Posterior vena cava (tissue), 2 donors: Measurements from ENCODE around the gene HOXD9. TPM values are rescaled to one million over a fixed set of nuclear protein-coding genes. Genes with fewer than 3 reads are reported as not detected.

Source experiments
- DNase-seq: peaks from one replicate; pipeline ENCODE4 v3.0.0-alpha.2; 2020; ENCODE audit warnings: low spot score
- intact Hi-C, 2 donors: fragments of 100-400 bp; cut with DNase I; formaldehyde crosslinking; loops; one replicate each; pipeline versions ENCODE4 v1.14.1 to v1.14.2; 2022 to 2023
- long read RNA-seq, 2 donors: library from polyadenylated mRNA; unstranded; transcript quantifications; one replicate each; pipeline ENCODE4 v2.0.0, GENCODE V29; 2020 to 2021
- total RNA-seq, 2 donors: library from RNA; stranded (reverse); fragmentation: NEBNext Ultra II Directional; extraction: Animal tissue kit (Norgen Biotek cat#: 25700); gene quantifications; one replicate each; pipeline ENCODE4 v1.2.1, GENCODE V29; 2021
- donor health status: DM: yes; HTN: yes; CAD: no.
- donor health status: DM: yes; HTN: yes; CAD: no.

The HOXD9 gene
- 10 to 100 TPM in 1 of 2 donors, 1 to 10 TPM in 1; 7.9 to 12.0 TPM for total RNA-seq
- long read RNA-seq, donor 1, transcript HOXD9-201 (2 exons, 1,870 nt), result major isoform, 8 of 9 reads
- long read RNA-seq, donor 1, partial matches to known transcripts, result 1 of 9 reads
- long read RNA-seq, donor 1, other reads (novel, unspliced or antisense), result 0 of 9 reads
- long read RNA-seq, donor 2, transcript HOXD9-201 (2 exons, 1,870 nt), result major isoform, 21 of 22 reads
- long read RNA-seq, donor 2, partial matches to known transcripts, result 0 of 22 reads
- long read RNA-seq, donor 2, other reads (novel, unspliced or antisense), result 1 of 22 reads

DNA sequence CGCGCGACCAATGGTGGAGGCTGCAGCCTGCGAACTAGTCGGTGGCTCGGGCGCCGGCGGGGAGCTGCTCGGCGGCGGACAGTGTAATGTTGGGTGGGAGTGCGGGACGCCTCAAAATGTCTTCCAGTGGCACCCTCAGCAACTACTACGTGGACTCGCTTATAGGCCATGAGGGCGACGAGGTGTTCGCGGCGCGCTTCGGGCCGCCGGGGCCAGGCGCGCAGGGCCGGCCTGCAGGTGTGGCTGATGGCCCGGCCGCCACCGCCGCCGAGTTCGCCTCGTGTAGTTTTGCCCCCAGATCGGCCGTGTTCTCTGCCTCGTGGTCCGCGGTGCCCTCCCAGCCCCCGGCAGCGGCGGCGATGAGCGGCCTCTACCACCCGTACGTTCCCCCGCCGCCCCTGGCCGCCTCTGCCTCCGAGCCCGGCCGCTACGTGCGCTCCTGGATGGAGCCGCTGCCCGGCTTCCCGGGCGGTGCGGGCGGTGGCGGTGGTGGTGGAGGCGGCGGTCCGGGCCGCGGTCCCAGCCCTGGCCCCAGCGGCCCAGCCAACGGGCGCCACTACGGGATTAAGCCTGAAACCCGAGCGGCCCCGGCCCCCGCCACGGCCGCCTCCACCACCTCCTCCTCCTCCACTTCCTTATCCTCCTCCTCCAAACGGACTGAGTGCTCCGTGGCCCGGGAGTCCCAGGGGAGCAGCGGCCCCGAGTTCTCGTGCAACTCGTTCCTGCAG lies at the start of gene HOXD9:
HOXD9 (plus strand) TSS at position 37 of the 728 bp plus-strand sequence; CDS start at position 87, 50 bp downstream.
- intact Hi-C loops, result no loop called here
- DNase-seq, result peak; percentile 94

DNA sequence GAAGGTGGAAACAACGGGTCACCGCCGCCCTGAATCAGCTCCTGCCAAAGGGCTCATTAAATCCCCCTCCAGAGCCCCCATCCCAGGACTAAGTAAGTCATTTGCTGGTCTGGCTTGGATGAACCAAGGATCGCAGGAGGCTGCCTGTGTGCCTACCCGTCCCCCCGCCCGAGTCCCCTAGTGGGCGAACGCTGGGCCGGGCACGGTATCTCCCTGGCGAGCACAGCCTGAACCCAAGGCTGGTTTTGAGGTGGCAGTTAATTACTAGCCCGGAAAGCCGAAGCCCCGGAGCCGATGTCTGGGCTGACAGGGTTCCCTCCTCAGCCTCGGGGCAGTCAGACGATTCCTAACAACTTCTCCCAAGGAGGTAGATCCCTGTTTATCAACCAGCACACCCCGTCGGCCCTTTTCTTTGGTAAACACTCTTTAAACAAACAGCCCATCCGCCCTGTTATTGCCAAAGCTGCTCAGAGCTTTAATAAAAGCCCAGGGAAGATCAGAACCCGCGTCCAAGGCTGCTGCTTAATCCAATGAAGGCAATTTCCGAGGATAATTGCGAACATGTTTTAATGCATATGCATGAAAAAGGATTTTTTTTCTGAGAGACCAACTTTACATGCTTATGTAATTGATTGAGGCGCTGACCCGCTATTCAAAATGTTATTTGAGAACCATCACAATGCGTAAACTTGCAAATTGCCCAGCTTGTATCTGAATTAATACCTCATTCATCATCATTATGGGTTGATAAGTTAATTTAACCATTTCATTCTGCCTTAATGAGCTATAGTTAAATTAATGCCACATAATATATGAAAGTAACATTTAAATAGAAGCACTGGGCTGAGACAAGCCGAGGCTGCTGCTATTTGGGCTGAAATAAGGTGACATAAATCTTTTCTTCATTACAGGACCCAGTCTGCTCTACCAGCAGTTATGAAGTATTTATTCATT lies 49.3 kb upstream of the HOXD9 start:
- intact Hi-C loops, result no loop called here

DNA sequence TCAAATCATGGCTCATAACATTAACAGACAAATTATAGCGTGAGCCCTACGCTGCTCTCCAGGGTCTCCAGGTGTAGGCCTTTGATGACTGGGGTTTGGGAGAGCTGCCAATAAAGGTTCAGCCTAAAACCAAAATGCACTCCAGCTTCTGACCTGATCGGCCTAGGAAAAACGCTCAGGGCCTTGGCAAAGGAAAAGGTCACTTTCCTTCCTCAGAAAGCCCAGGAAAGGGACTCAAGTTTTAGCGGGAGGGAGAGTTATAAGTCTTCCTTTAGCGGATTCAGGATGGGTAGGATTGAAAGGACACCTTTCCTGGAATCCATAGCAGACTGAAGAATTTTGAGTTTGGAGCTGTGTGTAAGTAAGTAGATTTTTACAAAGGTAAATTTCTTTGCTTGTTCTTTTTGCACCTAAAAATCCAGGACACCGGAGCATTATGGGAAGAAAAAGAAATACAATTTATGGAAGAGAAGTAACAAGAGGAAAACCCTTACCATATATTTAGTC lies 47.5 kb upstream of the HOXD9 start:
- intact Hi-C loops, result no loop called here
- DNase-seq, result no peak

More for the DNA sequence above, 49.3 kb upstream of the HOXD9 start:
- DNase-seq, result no peak

GRCh38 chr2:176075481-176075880 lies 47.0 kb upstream of the HOXD9 start:
- intact Hi-C loops, result no loop called here
- no peak for DNase-seq

- DNase-seq, result no peak
- intact Hi-C loops, result no loop called here
Observed at GRCh38 chr2:176076063-176076462, 46.5 kb upstream of the HOXD9 start.

GRCh38 chr2:176076796-176077195 lies 45.7 kb upstream of the HOXD9 start:
- intact Hi-C loops, result no loop called here

GRCh38 chr2:176078541-176079284 lies 43.8 kb upstream of the HOXD9 start:
- intact Hi-C loops, result no loop called here
- DNase-seq, result no peak

More at GRCh38 chr2:176076796-176077195, 45.7 kb upstream of the HOXD9 start:
- no peak for DNase-seq

GRCh38 chr2:176079285-176079830 lies 43.2 kb upstream of the HOXD9 start:
- DNase-seq, result no peak
- intact Hi-C loops, result no loop called here

- no peak for DNase-seq
- intact Hi-C loops, result loop anchor here in 1 of 2 donors (10.0 kb wide), 1 partner anchor 395 kb away; no protein-coding TSS in a partner anchor
Observed at GRCh38 chr2:176079831-176080539, 42.5 kb upstream of the HOXD9 start.

DNA sequence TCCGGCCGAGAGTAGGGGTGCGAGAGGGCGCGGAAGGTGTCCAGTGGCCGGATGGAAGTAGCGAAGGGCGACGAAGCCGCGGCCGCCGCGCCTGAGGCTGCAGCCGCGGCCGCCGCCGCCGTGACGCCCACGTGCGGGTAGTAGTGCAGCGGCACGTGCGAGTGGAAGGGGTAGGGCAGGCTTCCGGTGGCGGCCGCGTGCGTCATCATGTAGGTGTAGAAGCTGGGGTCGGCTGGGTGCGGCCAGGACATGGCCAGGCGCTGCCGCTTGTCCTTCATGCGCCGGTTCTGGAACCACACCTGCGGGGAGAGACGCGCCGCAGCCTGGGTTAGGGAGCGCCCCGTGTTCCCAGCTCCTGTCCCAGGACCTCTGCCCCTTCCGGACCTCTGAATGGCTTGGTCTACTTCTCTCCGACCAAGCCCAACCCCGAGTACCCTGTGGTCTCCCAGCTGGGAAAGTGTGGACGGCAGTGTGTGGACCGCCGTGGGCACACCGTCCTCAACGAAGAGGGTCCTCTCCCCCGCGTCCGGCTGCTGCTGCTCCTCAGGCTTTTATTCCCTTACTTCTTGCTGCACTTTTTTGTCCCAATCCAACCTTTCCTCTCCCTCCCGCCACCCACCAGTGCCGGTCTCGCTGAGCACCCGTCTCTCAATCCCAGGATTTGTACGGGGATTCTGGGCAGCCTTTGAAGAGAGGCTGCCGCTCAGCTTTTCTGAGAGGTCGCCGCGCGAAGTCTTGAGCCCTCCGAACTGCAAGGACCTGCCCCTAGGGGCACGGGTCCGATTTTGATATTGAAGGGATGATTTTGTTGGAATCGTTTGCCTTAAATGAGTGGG lies 41.8 kb upstream of the HOXD9 start:
- intact Hi-C loops, result loop anchor here in 1 of 2 donors (10.0 kb wide), 1 partner anchor 396 kb away; no protein-coding TSS in a partner anchor
- DNase-seq, result no peak

- intact Hi-C loops, result loop anchor here in 1 of 2 donors (10.0 kb wide), 1 partner anchor 397 kb away; no protein-coding TSS in a partner anchor
- no peak for DNase-seq
Observed at GRCh38 chr2:176081376-176081836, 41.1 kb upstream of the HOXD9 start.

GRCh38 chr2:176081837-176082524 lies 40.5 kb upstream of the HOXD9 start:
- intact Hi-C loops, result loop anchor here in 1 of 2 donors (10.0 kb wide), 1 partner anchor 397 kb away; no protein-coding TSS in a partner anchor
- no peak for DNase-seq

GRCh38 chr2:176082525-176082823 lies 40.0 kb upstream of the HOXD9 start:
- DNase-seq, result no peak
- intact Hi-C loops, result loop anchor here in 1 of 2 donors (10.0 kb wide), 1 partner anchor 398 kb away; no protein-coding TSS in a partner anchor

GRCh38 chr2:176082824-176083751 lies 39.4 kb upstream of the HOXD9 start:
- no peak for DNase-seq
- intact Hi-C loops, result loop anchor here in 1 of 2 donors (10.0 kb wide), 1 partner anchor 398 kb away; no protein-coding TSS in a partner anchor

DNA sequence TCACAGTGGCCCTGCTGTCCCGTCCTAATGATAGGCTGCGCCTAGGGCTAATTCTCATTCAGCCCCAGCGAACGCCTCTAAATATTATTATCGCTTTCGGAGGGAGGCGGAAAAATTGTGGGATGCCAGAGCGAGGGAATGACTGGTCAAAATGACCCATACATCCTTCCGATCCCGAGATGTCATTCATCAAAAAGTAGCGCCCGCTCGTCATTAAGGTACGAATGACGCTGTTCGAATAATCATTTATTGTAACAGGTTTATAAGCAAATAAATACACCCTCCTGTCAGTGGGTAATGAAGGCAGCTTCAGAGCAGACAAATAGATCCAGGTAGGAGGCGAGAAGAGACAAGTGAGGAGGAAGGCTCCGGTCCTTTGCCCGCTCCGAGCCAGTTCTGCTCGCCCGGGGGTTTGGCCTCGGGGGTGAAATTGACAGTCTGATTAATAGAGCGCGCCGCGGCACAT lies 38.7 kb upstream of the HOXD9 start, which contains the start of gene EVX2:
EVX2 (minus strand) TSS at position 167 of the 466 bp plus-strand sequence. CDS start 186 bp downstream, outside the sequence.
- DNase-seq, result no peak
- intact Hi-C loops, result loop anchor here in 1 of 2 donors (10.0 kb wide), 1 partner anchor 399 kb away; no protein-coding TSS in a partner anchor
